IMR-90 (cell line): Measurements from ENCODE around the gene CEP72. TPM values are rescaled to one million over a fixed set of nuclear protein-coding genes. Genes with fewer than 3 reads are reported as not detected.

Experiments used
- ATAC-seq: fragments of 200-7000 bp; cut with Tn5 transposase; 2 replicates; pipeline ENCODE4 v1.9.1; 2020; ENCODE audit warnings: low read depth, mild to moderate bottlenecking, moderate library complexity
- BruUV-seq: library from RNA; stranded (reverse); fragments of 400-500 nt; replicated peaks from 2 replicates; lab custom pipeline; 2021; lab: Mats Ljungman, UMichigan
- CTCF ChIA-PET: fragments of 300-600 bp; formaldehyde crosslinking; extraction: SDS; loops from one replicate; lab custom pipeline; 2021; ENCODE audit warnings: antibody characterized with exemption; lab: Yijun Ruan, JAX
- POLR2A ChIA-PET: fragments of 300-600 bp; sonication (Branson Sonifier 250); formaldehyde crosslinking; loops from one replicate; lab custom pipeline; 2022; ENCODE audit warnings: antibody characterized with exemption; ENCODE audit not compliant: unreplicated experiment; lab: Charles Lee
- DNase-seq: peaks from one replicate; pipeline ENCODE4 v3.0.0; 2013
- H2AFZ ChIP-seq: replicated peaks from 2 replicates; pipeline ENCODE3; 2013; ENCODE audit warnings: low read length, mild to moderate bottlenecking; ENCODE audit not compliant: poor library complexity
- H2AK5ac ChIP-seq: 2 replicates; pipeline ENCODE4 v1.6.1; 2013; ENCODE audit warnings: low read depth, low read length, inconsistent platforms
- H2AK9ac ChIP-seq: replicated peaks from 2 replicates; pipeline ENCODE3; 2013; ENCODE audit warnings: mild to moderate bottlenecking, low read depth, low read length, moderate library complexity; ENCODE audit not compliant: poor library complexity
- H2BK120ac ChIP-seq: 2 replicates; pipeline ENCODE4 v1.6.1; 2013; ENCODE audit warnings: low read depth, low read length, inconsistent platforms
- H2BK15ac ChIP-seq: 3 replicates; pipeline ENCODE4 v1.6.1; 2013; ENCODE audit warnings: low read depth, low read length, inconsistent platforms
- H2BK20ac ChIP-seq: 2 replicates; pipeline ENCODE4 v1.6.1; 2013; ENCODE audit warnings: low read depth, mild to moderate bottlenecking, inconsistent platforms, low read length, moderate library complexity
- H2BK5ac ChIP-seq: 2 replicates; pipeline ENCODE4 v1.6.1; 2013; ENCODE audit warnings: mild to moderate bottlenecking, low read depth, low read length, inconsistent platforms; ENCODE audit not compliant: poor library complexity, severe bottlenecking
- H3K14ac ChIP-seq: replicated peaks from 2 replicates; pipeline ENCODE4 v1.6.1; 2013; ENCODE audit warnings: low read depth, low read length, inconsistent platforms
- H3K18ac ChIP-seq: 2 replicates; pipeline ENCODE4 v1.6.1; 2013; ENCODE audit warnings: low read depth, low read length, control low read depth
- H3K23ac ChIP-seq: 2 replicates; pipeline ENCODE4 v1.6.1; 2013; ENCODE audit warnings: low read depth, low read length, inconsistent platforms
- H3K27ac ChIP-seq: 2 replicates; pipeline ENCODE4 v1.5.1; 2013; ENCODE audit warnings: mild to moderate bottlenecking, control low read depth, low read length; ENCODE audit not compliant: insufficient read depth
- H3K27me3 ChIP-seq: 2 replicates; pipeline ENCODE4 v1.6.1; 2013; ENCODE audit warnings: low read length; ENCODE audit not compliant: control insufficient read depth, insufficient read depth
- H3K36me3 ChIP-seq: 2 replicates; pipeline ENCODE4 v1.6.1; 2013; ENCODE audit warnings: low read length, mixed read lengths; ENCODE audit not compliant: control insufficient read depth, insufficient read depth
- H3K4ac ChIP-seq: 2 replicates; pipeline ENCODE4 v1.6.1; 2013; ENCODE audit warnings: low read depth, low read length, inconsistent platforms
- H3K4me1 ChIP-seq: 2 replicates; pipeline ENCODE4 v1.6.1; 2013; ENCODE audit warnings: low read length, mixed read lengths; ENCODE audit not compliant: control insufficient read depth, insufficient read depth
- H3K4me2 ChIP-seq: 2 replicates; pipeline ENCODE4 v1.6.1; 2013; ENCODE audit warnings: low read depth, mild to moderate bottlenecking, control low read depth, low read length, moderate library complexity
- H3K4me3 ChIP-seq: 2 replicates; pipeline ENCODE4 v1.5.1; 2013; ENCODE audit warnings: low read depth, mild to moderate bottlenecking, control low read depth, low read length, moderate library complexity; ENCODE audit not compliant: insufficient read depth
- H3K56ac ChIP-seq: 2 replicates; pipeline ENCODE4 v1.6.1; 2013; ENCODE audit warnings: low read length, inconsistent platforms; ENCODE audit not compliant: insufficient read depth; ENCODE audit errors: extremely low read depth
- H3K79me1 ChIP-seq, 2 experiments: 2 replicates each; pipeline ENCODE4 v1.6.1; 2013; ENCODE audit warnings: low read length in 2 of 2, inconsistent platforms in 1 of 2, low read depth in 1 of 2
- H3K9ac ChIP-seq: 2 replicates; pipeline ENCODE4 v1.6.1; 2013; ENCODE audit warnings: low read depth, low read length, control low read depth
- H3K9me1 ChIP-seq: 2 replicates; pipeline ENCODE4 v1.6.1; 2013; ENCODE audit warnings: low read length, inconsistent platforms; ENCODE audit not compliant: insufficient read depth
- H3K9me3 ChIP-seq: 2 replicates; pipeline ENCODE4 v1.6.1; 2013; ENCODE audit warnings: low read length; ENCODE audit not compliant: control insufficient read depth, insufficient read depth
- H4K20me1 ChIP-seq: 2 replicates; pipeline ENCODE4 v1.6.1; 2013; ENCODE audit warnings: low read length, inconsistent platforms; ENCODE audit not compliant: insufficient read depth
- H4K5ac ChIP-seq: 2 replicates; pipeline ENCODE4 v1.6.1; 2013; ENCODE audit warnings: mild to moderate bottlenecking, low read depth, low read length, control low read depth
- H4K8ac ChIP-seq, 2 experiments: 2 replicates each; pipeline ENCODE4 v1.6.1; 2013; ENCODE audit warnings: low read depth in 2 of 2, low read length in 2 of 2, control low read depth in 1 of 2, inconsistent platforms in 1 of 2
- H4K91ac ChIP-seq: 2 replicates; pipeline ENCODE4 v1.6.1; 2013; ENCODE audit warnings: low read depth, low read length, inconsistent platforms; ENCODE audit not compliant: insufficient read depth
- CEBPB ChIP-seq: IDR thresholded peaks from 2 replicates; pipeline ENCODE4 v1.6.1; 2012; ENCODE audit warnings: low read depth, low read length, improper control_type of control experiment
- NFE2L2 ChIP-seq: fragments of 150-350 bp; IDR thresholded peaks from 2 replicates; pipeline ENCODE4 v1.6.1; 2016; ENCODE audit warnings: low read depth, mild to moderate bottlenecking, low read length
- POLR2A ChIP-seq: IDR thresholded peaks from 2 replicates; pipeline ENCODE4 v1.6.1; 2012; ENCODE audit warnings: mild to moderate bottlenecking, low read depth, low read length
- RAD21 ChIP-seq: IDR thresholded peaks from 2 replicates; pipeline ENCODE4 v1.6.1; 2012; ENCODE audit warnings: low read length, improper control_type of control experiment
- RCOR1 ChIP-seq: IDR thresholded peaks from 2 replicates; pipeline ENCODE4 v1.6.1; 2012; ENCODE audit warnings: mild to moderate bottlenecking, low read length, improper control_type of control experiment; ENCODE audit not compliant: insufficient replicate concordance
- USF2 ChIP-seq: fragments of 150-350 bp; IDR thresholded peaks from 2 replicates; pipeline ENCODE4 v1.6.1; 2017; ENCODE audit warnings: mild to moderate bottlenecking, antibody characterized with exemption, low read length, low read depth
- WGBS, 2 experiments: methylation state at CpG; one replicate each; pipeline versions ENCODE4 v1.1.5 to v1.1.7; 2013; ENCODE audit warnings: missing lambda C conversion rate in 2 of 2; ENCODE audit not compliant: insufficient read length in 1 of 2; ENCODE audit errors: extremely low coverage in 2 of 2; 5-methylcytosine and 5-hydroxymethylcytosine counted together
- dilution Hi-C: fragments of 300-500 bp; cut with HindIII; formaldehyde crosslinking; loops from one replicate; pipeline ENCODE4 v1.14.3; 2018; ENCODE audit warnings: low sequenced_read_pairs; ENCODE audit not compliant: unreplicated experiment
- in situ Hi-C: fragments of 300-500 bp; cut with MboI; formaldehyde crosslinking; loops from 3 replicates; pipeline ENCODE4 v1.14.3; 2019; ENCODE audit warnings: low sequenced_read_pairs, inconsistent platforms, mixed read lengths
- intact Hi-C: fragments of 100-400 bp; cut with micrococcal nuclease; formaldehyde crosslinking; loops from 2 replicates; pipeline ENCODE4 v1.10.0; 2022
- polyA plus RNA-seq, 3 experiments: library from polyadenylated mRNA; depleted of rRNA; stranded (reverse); fragments of >200 nt; gene quantifications; 2 replicates each; pipeline ENCODE4 v1.2.3, GENCODE V29; 2012; ENCODE audit warnings: low replicate concordance in 1 of 3
- total RNA-seq: library from RNA; depleted of rRNA; stranded (reverse); fragments of >200 nt; gene quantifications from 2 replicates; pipeline ENCODE4 v1.2.3, GENCODE V29; 2012

The CEP72 gene
- total and polyA plus RNA-seq, 2 of the 4 experiments (the other 2 are of a cell fraction): 2.9 to 4.3 TPM

- H4K5ac ChIP-seq: no peak overlapping the region
- H3K23ac ChIP-seq: no peak overlapping the region
- H3K36me3 ChIP-seq: no peaks in the 10 kb centered on the region
- in situ Hi-C loops (no loop called here), dilution Hi-C loops (no loop called here), intact Hi-C loops (no loop called here)
- no peaks in the 10 kb centered on the region for H3K9me1 ChIP-seq
- ChIA-PET CTCF (no interaction called here), POLR2A (no interaction called here)
- no TSS peak for BruUV-seq
- H2BK120ac ChIP-seq: no peak overlapping the region
- no peak overlapping the region for H2AFZ ChIP-seq
- no peak overlapping the region for H3K4me3 ChIP-seq
- no peak overlapping the region for H4K8ac ChIP-seq
- H2AK9ac ChIP-seq: no peak overlapping the region
- no peak overlapping the region for H3K27ac ChIP-seq
- H2AK5ac ChIP-seq: no peak overlapping the region
- no peaks in the 10 kb centered on the region for H3K79me1 ChIP-seq
- H3K9me3 ChIP-seq: no peaks in the 10 kb centered on the region
- H3K4me2 ChIP-seq: no peak overlapping the region
- TF ChIP-seq USF2 (no peak), CEBPB (no peak), RCOR1 (no peak), POLR2A (no peak), NFE2L2 (no peak), RAD21 (no peak)
- H3K18ac ChIP-seq: no peak overlapping the region
- no peak overlapping the region for H2BK20ac ChIP-seq
- no peak overlapping the region for H3K9ac ChIP-seq
- no peak for ATAC-seq
- WGBS, 2 experiments: no CpG with 5 or more reads among the region's 2 CpGs
- H2BK15ac ChIP-seq: no peak overlapping the region
- H4K91ac ChIP-seq: no peak overlapping the region
- DNase-seq: no peak
- no peak overlapping the region for H3K14ac ChIP-seq
- H4K20me1 ChIP-seq: no peaks in the 10 kb centered on the region
- no peak overlapping the region for H3K56ac ChIP-seq
- no peak overlapping the region for H2BK5ac ChIP-seq
- H3K4me1 ChIP-seq: no peaks in the 10 kb centered on the region
- H3K27me3 ChIP-seq: peaks cover 38% of the 10 kb centered on the region
- H3K4ac ChIP-seq: no peak overlapping the region
Measured at GRCh38 chr5:594226-594860, 17.8 kb upstream of the CEP72 start.
